ENCODE data around the gene IZUMO1. TPM values are rescaled to one million over a fixed set of nuclear protein-coding genes. Genes with fewer than 3 reads are reported as not detected.
"Not testable (repeated sequence)": the region's sequence is repeated elsewhere in the genome, so short reads cannot be mapped to it uniquely, and the experiment has no call there.

IZUMO1 gene
- total RNA-seq, 1 experiment from 2014 or later: 0.12 TPM

DNA sequence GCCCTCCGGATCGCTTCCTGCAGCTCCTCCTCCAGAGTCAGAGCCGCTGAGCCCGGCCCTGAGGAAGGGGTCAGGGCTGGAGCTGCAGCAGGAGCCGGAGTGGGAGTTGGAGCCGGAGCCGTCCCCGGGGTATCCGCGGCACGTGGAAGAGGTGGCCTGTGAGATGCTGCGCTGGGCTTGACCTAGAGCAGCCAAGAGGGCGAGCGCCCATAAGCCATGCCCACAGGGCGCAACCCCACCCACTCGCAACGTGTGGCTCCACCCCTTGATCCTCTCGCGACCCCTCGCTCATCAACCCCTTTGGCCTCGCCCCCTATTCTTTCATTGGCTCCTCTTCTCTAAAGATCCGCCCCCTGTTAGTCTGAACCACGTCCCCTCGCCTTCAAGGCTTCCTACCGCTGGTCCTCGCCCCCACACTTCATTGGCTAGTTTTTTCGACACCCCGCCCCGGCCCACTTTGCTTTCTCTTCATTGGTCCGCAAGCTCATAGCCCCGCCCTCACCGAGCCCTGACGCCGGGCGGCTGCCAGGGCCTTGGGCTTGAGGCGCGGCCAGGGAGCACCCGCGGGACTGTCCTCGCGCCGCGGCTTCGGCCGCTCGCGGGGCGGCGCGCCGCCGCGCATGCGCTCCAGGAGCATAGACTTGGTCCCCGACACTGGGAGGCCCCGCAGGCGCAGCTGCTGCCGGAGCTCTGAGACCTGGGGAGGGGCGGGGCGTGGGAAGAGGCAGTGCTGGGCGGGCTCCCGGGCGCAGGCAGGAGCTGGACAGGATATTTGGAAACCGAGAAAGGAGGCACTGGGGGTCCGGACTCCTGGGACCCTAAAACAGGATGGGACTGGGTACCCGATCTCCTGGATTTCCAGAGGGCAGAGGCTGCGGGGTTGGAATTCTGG lies 32.6 kb downstream of the IZUMO1 start:
- peak; percentile 100 for DNase-seq (ENCODE audit: low read depth)

DNA sequence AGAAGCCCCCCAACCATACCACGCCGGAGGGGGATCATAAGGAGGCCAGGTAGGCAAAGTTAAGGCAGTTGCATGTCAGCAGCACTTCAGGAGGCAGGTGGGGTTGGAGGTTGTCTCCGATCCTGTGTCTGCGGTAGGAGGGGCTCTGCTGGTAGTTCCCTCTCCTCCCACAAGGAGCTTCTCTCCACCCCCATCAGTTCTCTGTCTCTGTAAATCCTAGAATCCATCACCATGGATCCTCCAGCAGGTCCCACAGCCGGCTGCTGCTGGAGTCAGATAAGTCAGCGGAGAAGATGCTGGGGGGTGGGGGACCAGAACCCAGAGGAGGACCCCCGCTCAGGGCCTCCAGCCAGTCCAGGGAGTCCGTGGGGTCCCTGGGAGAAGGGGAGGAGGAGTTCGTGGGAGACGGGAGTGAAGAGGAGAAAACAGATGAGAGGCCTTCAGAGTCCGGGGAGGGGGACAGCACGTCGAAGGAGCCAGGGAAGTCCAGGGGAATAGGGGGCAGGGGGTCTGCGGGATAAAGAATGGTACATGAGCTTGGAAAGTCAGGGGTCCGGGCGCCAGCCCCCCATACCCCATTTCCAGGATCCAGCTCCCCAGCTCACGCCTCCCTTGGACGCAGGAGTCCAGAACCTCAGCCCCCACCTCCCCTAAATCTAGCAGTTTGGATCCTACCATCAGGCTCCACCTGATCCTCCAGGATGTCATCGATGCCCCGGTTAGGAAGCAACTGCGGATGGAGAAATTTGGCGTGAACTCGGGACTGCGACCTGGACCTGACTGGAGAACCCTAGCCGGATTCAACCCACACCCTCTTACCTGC lies 33.5 kb downstream of the IZUMO1 start:
- DNase-seq (ENCODE audit: low read depth): peak; percentile 23

DNA sequence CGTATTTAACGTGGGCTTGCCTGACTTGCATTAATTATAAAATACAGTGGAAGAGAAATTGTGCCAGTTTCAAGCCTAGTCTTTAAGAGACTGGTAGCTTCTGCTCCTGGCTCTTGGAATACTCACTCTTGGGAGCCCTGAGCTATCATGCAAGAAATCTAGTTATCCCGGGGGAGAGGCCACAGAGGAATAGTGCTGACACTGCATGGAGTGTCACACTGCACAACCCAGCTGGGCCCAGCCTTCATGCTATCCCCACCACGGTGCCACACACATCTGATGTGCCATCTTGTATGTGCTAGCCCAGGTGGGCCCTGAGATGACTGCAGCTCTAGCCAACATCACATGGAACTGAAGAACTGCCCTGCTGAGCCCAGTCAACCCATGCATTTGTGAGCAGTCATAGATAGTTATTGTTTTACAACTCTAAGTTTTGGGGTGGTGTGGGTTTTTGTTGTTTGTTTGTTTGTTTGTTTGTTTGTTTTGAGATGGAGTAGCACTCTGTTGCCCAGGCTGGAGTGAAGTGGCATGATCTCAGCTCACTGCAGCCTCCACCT lies 35.5 kb downstream of the IZUMO1 start:
- DNase-seq (ENCODE audit: low read depth): no peak

DNA sequence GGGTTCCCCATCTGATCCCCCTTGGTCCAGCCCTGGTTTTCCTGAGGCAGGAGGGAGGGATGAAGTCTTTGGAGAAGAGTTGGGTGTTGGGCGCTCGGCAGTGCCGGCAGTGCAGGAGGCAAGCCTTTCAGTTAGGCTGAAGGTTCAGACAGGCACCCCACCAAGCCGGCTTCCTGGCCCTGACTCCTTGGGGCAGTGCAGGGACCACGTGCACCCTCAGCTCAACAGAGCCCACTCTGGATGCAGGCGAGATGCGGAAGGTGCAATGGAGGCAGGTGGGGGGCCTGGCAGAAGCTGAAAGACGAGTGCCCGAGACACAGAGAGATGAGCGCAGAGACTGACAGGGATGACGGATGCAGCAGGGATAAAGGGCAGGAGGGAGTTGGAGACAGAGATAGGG lies 38.2 kb downstream of the IZUMO1 start:
- no peak for DNase-seq (ENCODE audit: low read depth)

DNA sequence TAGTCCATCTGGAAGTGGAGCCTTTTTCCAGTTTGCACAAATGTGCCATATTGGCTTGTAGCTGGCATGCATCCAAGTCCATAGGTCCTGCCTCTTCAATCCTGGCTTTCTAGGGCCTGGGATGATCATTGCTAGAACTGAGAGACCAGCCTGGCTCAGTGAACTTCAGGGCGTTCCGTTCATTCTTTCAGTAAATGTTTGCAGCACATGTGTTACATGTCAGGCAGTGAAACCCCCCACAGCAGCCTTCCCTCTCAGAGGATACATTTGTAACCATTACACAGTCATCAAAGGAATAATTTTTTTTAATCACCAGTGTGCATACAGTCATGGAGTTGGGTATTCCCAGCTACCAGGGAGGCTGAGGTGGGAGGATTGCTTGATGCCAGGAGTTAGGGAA lies 41.3 kb downstream of the IZUMO1 start:
- no peak for DNase-seq (ENCODE audit: low read depth)

DNA sequence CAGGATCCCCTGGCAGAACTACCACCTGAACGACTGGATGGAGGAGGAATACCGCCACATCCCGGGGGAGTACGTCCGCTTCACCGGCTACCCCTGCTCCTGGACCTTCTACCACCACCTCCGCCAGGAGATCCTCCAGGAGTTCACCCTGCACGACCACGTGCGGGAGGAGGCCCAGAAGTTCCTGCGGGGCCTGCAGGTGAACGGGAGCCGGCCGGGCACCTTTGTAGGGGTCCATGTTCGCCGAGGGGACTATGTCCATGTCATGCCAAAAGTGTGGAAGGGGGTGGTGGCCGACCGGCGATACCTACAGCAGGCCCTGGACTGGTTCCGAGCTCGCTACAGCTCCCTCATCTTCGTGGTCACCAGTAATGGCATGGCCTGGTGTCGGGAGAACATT lies 43.4 kb downstream of the IZUMO1 start:
- DNase-seq (ENCODE audit: low read depth): no peak

DNA sequence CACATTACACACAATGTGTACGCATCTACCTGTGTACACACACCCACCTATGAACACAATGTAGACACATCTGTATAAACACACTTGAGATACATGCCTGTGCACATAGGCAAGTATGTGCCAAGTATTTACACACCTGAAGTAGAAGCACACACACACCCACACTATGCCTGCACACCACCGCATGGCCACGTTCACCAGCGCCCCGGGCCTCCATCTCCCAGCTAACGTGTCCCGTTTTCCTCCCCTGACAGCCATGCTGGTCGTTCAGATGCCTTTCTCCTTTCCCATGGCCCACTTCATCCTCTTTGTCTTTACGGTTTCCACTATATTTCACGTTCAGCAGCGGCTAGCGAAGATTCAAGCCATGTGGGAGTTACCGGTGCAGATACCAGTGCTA lies 44.0 kb downstream of the IZUMO1 start:
- no peak for DNase-seq (ENCODE audit: low read depth)

DNA sequence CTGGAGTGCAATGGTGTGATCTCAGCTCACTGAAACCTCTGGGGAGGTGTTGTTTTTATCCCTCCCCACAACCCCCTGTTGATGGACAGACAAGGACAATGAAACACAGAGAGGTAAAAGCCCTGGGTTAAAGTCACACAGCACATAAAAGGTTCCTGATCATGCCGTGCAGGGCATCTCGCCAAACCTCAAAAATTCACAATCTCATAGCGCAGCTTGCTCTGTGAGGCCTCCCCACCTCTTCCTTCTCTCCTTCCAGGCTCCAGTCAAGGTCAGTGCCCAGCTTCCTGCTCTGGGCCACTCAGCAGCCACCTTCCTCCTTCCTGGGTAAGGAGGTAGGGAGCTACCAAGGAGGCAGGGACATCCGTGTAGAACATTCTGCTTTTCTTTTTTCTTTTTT lies 48.7 kb downstream of the IZUMO1 start:
- peak; percentile 75 for DNase-seq (ENCODE audit: low read depth)

DNA sequence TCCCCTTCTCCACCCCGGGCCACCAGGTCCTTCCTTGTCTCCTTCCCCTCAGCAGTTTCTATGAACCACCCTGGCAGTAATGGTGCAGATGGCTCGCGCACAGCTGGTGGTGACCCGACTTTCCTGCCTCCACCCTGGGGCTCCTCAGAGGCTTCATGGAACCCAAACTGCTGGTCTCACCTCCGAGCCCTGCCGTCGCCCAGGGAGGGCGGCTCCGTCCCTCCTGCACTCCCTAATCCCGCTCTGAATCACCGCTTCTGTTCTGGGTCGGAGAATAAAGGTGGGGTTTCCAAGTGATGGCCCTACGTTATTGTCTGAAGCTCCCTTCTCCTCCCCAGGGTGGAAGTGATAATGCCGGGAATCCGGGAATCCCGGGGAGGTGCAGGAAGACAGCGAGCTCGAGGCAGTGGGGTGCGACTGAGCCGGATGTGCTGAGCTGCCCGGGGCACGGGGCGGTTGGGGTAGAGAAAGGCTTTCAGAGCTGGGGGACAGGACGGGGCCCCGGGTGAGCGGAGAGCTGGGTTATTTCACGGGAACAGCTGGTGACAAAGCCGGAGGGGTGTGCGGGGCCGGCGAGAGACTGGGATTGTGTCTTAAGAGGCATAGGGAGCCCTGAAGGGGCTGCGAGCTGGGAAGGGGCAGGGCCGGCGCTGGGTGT lies 50.2 kb downstream of the IZUMO1 start:
- DNase-seq (ENCODE audit: low read depth): no peak

DNA sequence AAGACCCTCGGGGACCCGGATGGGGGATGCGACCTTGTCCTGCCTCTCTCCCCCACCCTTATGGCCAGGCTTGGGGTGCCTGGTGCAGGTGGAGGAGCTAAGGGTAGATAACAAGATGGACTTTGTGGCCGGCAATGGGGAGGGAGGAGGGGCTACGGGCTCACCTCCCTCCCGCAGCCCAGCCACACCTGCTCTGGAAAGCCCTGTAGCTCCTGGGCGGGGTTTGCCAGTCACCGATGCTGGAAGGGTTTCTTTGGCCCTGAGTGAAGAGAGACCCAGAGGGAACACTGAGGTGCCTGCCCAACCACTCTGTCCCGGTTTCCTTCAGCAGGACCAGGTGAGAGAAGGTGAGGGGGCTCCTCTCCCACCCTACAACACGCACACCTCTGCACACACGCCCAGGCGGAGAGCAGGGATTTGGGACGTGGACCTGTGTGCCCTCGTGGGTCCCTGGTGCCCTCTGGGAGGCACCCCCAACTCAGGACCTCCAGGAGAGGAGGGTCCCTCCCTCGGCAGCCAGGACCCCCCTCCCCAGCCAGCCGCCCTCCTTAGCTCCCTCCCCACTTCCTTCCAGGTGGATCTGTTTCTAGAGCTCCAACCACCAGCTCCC lies 50.9 kb downstream of the IZUMO1 start, which contains the start of gene FUT2:
TSS of gene FUT2 (plus strand) at position 229 of the 610 bp plus-strand sequence. CDS start 6,986 bp downstream, outside the sequence.
- DNase-seq (ENCODE audit: low read depth): no peak

DNA sequence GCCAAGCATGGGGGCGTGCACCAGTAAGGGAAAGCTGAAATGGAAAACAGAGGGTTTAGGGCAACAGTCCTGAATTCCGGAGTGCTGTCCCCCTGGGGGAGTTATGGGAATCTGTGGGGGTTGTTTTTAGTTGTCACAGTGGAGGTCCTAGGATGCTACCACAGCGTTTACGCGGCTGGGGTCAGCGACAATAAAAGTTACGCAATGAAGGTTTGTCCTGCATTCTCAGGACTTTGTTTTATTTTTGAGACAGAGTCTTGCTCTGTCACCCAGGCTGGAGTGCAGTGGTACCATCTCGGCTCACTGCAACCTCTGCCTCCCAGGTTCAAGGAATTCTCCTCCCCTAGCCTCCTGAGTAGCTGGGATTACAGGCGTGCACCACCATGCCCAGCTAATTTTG lies 53.1 kb downstream of the IZUMO1 start:
- not testable (repeated sequence) for DNase-seq (ENCODE audit: low read depth)

Other genes with a start within 250 kb of the IZUMO1 start
- gene LMTK3, start 235.1 kb downstream of the IZUMO1 start, total RNA-seq (2014; rRNA removed; shearing (Covaris generic)): not detected in 2 replicates
- gene SULT2B1, start 194.7 kb downstream of the IZUMO1 start, total RNA-seq (2014; rRNA removed; shearing (Covaris generic)): 0.39 TPM in 1 of 2 replicates, not detected in the other
- not detected in 2 replicates for gene SPACA4, start 140.2 kb downstream of the IZUMO1 start, total RNA-seq (2014; rRNA removed; shearing (Covaris generic))
- 1.6 TPM in 1 of 2 replicates, not detected in the other for gene FAM83E, start 131.8 kb downstream of the IZUMO1 start, total RNA-seq (2014; rRNA removed; shearing (Covaris generic))
- 2,104 and 2,291 TPM in 2 replicates for gene RPL18, start 127.7 kb downstream of the IZUMO1 start, total RNA-seq (2014; rRNA removed; shearing (Covaris generic))
- gene SPHK2, start 127.4 kb downstream of the IZUMO1 start, total RNA-seq (2014; rRNA removed; shearing (Covaris generic)): 4.7 and 7.7 TPM in 2 replicates
- 16.6 and 17.2 TPM in 2 replicates for gene DBP, start 109.5 kb downstream of the IZUMO1 start, total RNA-seq (2014; rRNA removed; shearing (Covaris generic))
- 2.1 and 3.8 TPM in 2 replicates for gene CA11, start 100.7 kb downstream of the IZUMO1 start, total RNA-seq (2014; rRNA removed; shearing (Covaris generic))
- gene NTN5, start 73.9 kb downstream of the IZUMO1 start, total RNA-seq (2014; rRNA removed; shearing (Covaris generic)): 0.39 TPM in 1 of 2 replicates, not detected in the other
- gene FUT2, start 50.9 kb downstream of the IZUMO1 start, total RNA-seq (2014; rRNA removed; shearing (Covaris generic)): not detected in 2 replicates
- 0.24 and 0.39 TPM in 2 replicates for gene MAMSTR, start 27.2 kb downstream of the IZUMO1 start, total RNA-seq (2014; rRNA removed; shearing (Covaris generic))
- gene RASIP1, start 6.3 kb downstream of the IZUMO1 start, total RNA-seq (2014; rRNA removed; shearing (Covaris generic)): 1.9 and 2.3 TPM in 2 replicates
- 0.60 and 0.78 TPM in 2 replicates for gene FUT1, start 5.7 kb upstream of the IZUMO1 start, total RNA-seq (2014; rRNA removed; shearing (Covaris generic))
- not detected in 2 replicates for gene FGF21, start 8.6 kb upstream of the IZUMO1 start, total RNA-seq (2014; rRNA removed; shearing (Covaris generic))
- gene BCAT2, start 64.1 kb upstream of the IZUMO1 start, total RNA-seq (2014; rRNA removed; shearing (Covaris generic)): 61.9 and 63.8 TPM in 2 replicates
- 0.84 and 3.0 TPM in 2 replicates for gene HSD17B14, start 89.6 kb upstream of the IZUMO1 start, total RNA-seq (2014; rRNA removed; shearing (Covaris generic))
- 1.8 and 4.4 TPM in 2 replicates for gene PLEKHA4, start 121.7 kb upstream of the IZUMO1 start, total RNA-seq (2014; rRNA removed; shearing (Covaris generic))
- 25.7 and 27.3 TPM in 2 replicates for gene PPP1R15A, start 125.5 kb upstream of the IZUMO1 start, total RNA-seq (2014; rRNA removed; shearing (Covaris generic))
- not detected in 2 replicates for gene TULP2, start 151.8 kb upstream of the IZUMO1 start, total RNA-seq (2014; rRNA removed; shearing (Covaris generic))
- gene NUCB1, start 153.4 kb upstream of the IZUMO1 start, total RNA-seq (2014; rRNA removed; shearing (Covaris generic)): 203 and 249 TPM in 2 replicates
- not detected in 2 replicates for gene DHDH, start 186.8 kb upstream of the IZUMO1 start, total RNA-seq (2014; rRNA removed; shearing (Covaris generic))
- gene BAX, start 208.0 kb upstream of the IZUMO1 start, total RNA-seq (2014; rRNA removed; shearing (Covaris generic)): 66.6 and 98.1 TPM in 2 replicates
- gene FTL, start 218.4 kb upstream of the IZUMO1 start, total RNA-seq (2014; rRNA removed; shearing (Covaris generic)): 4,698 and 4,789 TPM in 2 replicates
- 47.6 and 60.1 TPM in 2 replicates for gene GYS1, start 246.4 kb upstream of the IZUMO1 start, total RNA-seq (2014; rRNA removed; shearing (Covaris generic))
- 384 and 389 TPM in 2 replicates for gene RUVBL2, start 247.0 kb upstream of the IZUMO1 start, total RNA-seq (2014; rRNA removed; shearing (Covaris generic))